ENCODE results near the gene PTGER2.

GRCh38 chr14:52310541-52310940 is 3.6 kb upstream of the PTGER2 start:
- TF ChIP-seq YY1 (IDR thresholded peaks at IDR 0.05; ENCODE audit: insufficient read depth, insufficient read length) (no peak), SUZ12 (IDR thresholded peaks at IDR 0.05; ENCODE audit: extremely low read depth, insufficient read depth, insufficient read length) (no peak)

Data from NT2/D1 (cell line).